IMR-90 (cell line): ENCODE data around the gene WNK4. TPM values are rescaled to one million over a fixed set of nuclear protein-coding genes. Genes with fewer than 3 reads are reported as not detected.
A peak's percentile ranks its signal among the peaks of the same experiment; 100 is the strongest.

Experiments
- ATAC-seq: fragments of 200-7000 bp; cut with Tn5 transposase; 2 replicates; pipeline ENCODE4 v1.9.1; 2020; ENCODE audit warnings: low read depth, mild to moderate bottlenecking, moderate library complexity
- BruUV-seq: library from RNA; stranded (reverse); fragments of 400-500 nt; replicated peaks from 2 replicates; lab custom pipeline; 2021; lab: Mats Ljungman, UMichigan
- CTCF ChIA-PET: fragments of 300-600 bp; formaldehyde crosslinking; extraction: SDS; loops from one replicate; lab custom pipeline; 2021; ENCODE audit warnings: antibody characterized with exemption; lab: Yijun Ruan, JAX
- POLR2A ChIA-PET: fragments of 300-600 bp; sonication (Branson Sonifier 250); formaldehyde crosslinking; loops from one replicate; lab custom pipeline; 2022; ENCODE audit warnings: antibody characterized with exemption; ENCODE audit not compliant: unreplicated experiment; lab: Charles Lee
- DNase-seq: peaks from one replicate; pipeline ENCODE4 v3.0.0; 2013
- H2AFZ ChIP-seq: replicated peaks from 2 replicates; pipeline ENCODE3; 2013; ENCODE audit warnings: low read length, mild to moderate bottlenecking; ENCODE audit not compliant: poor library complexity
- H2AK5ac ChIP-seq: 2 replicates; pipeline ENCODE4 v1.6.1; 2013; ENCODE audit warnings: low read depth, low read length, inconsistent platforms
- H2AK9ac ChIP-seq: replicated peaks from 2 replicates; pipeline ENCODE3; 2013; ENCODE audit warnings: mild to moderate bottlenecking, low read depth, low read length, moderate library complexity; ENCODE audit not compliant: poor library complexity
- H2BK120ac ChIP-seq: 2 replicates; pipeline ENCODE4 v1.6.1; 2013; ENCODE audit warnings: low read depth, low read length, inconsistent platforms
- H2BK15ac ChIP-seq: 3 replicates; pipeline ENCODE4 v1.6.1; 2013; ENCODE audit warnings: low read depth, low read length, inconsistent platforms
- H2BK20ac ChIP-seq: 2 replicates; pipeline ENCODE4 v1.6.1; 2013; ENCODE audit warnings: low read depth, mild to moderate bottlenecking, inconsistent platforms, low read length, moderate library complexity
- H2BK5ac ChIP-seq: 2 replicates; pipeline ENCODE4 v1.6.1; 2013; ENCODE audit warnings: mild to moderate bottlenecking, low read depth, low read length, inconsistent platforms; ENCODE audit not compliant: poor library complexity, severe bottlenecking
- H3K14ac ChIP-seq: replicated peaks from 2 replicates; pipeline ENCODE4 v1.6.1; 2013; ENCODE audit warnings: low read depth, low read length, inconsistent platforms
- H3K18ac ChIP-seq: 2 replicates; pipeline ENCODE4 v1.6.1; 2013; ENCODE audit warnings: low read depth, low read length, control low read depth
- H3K23ac ChIP-seq: 2 replicates; pipeline ENCODE4 v1.6.1; 2013; ENCODE audit warnings: low read depth, low read length, inconsistent platforms
- H3K27ac ChIP-seq: 2 replicates; pipeline ENCODE4 v1.5.1; 2013; ENCODE audit warnings: mild to moderate bottlenecking, control low read depth, low read length; ENCODE audit not compliant: insufficient read depth
- H3K27me3 ChIP-seq: 2 replicates; pipeline ENCODE4 v1.6.1; 2013; ENCODE audit warnings: low read length; ENCODE audit not compliant: control insufficient read depth, insufficient read depth
- H3K36me3 ChIP-seq: 2 replicates; pipeline ENCODE4 v1.6.1; 2013; ENCODE audit warnings: low read length, mixed read lengths; ENCODE audit not compliant: control insufficient read depth, insufficient read depth
- H3K4ac ChIP-seq: 2 replicates; pipeline ENCODE4 v1.6.1; 2013; ENCODE audit warnings: low read depth, low read length, inconsistent platforms
- H3K4me1 ChIP-seq: 2 replicates; pipeline ENCODE4 v1.6.1; 2013; ENCODE audit warnings: low read length, mixed read lengths; ENCODE audit not compliant: control insufficient read depth, insufficient read depth
- H3K4me2 ChIP-seq: 2 replicates; pipeline ENCODE4 v1.6.1; 2013; ENCODE audit warnings: low read depth, mild to moderate bottlenecking, control low read depth, low read length, moderate library complexity
- H3K4me3 ChIP-seq: 2 replicates; pipeline ENCODE4 v1.5.1; 2013; ENCODE audit warnings: low read depth, mild to moderate bottlenecking, control low read depth, low read length, moderate library complexity; ENCODE audit not compliant: insufficient read depth
- H3K56ac ChIP-seq: 2 replicates; pipeline ENCODE4 v1.6.1; 2013; ENCODE audit warnings: low read length, inconsistent platforms; ENCODE audit not compliant: insufficient read depth; ENCODE audit errors: extremely low read depth
- H3K79me1 ChIP-seq, 2 experiments: 2 replicates each; pipeline ENCODE4 v1.6.1; 2013; ENCODE audit warnings: low read length in 2 of 2, inconsistent platforms in 1 of 2, low read depth in 1 of 2
- H3K9ac ChIP-seq: 2 replicates; pipeline ENCODE4 v1.6.1; 2013; ENCODE audit warnings: low read depth, low read length, control low read depth
- H3K9me1 ChIP-seq: 2 replicates; pipeline ENCODE4 v1.6.1; 2013; ENCODE audit warnings: low read length, inconsistent platforms; ENCODE audit not compliant: insufficient read depth
- H3K9me3 ChIP-seq: 2 replicates; pipeline ENCODE4 v1.6.1; 2013; ENCODE audit warnings: low read length; ENCODE audit not compliant: control insufficient read depth, insufficient read depth
- H4K20me1 ChIP-seq: 2 replicates; pipeline ENCODE4 v1.6.1; 2013; ENCODE audit warnings: low read length, inconsistent platforms; ENCODE audit not compliant: insufficient read depth
- H4K5ac ChIP-seq: 2 replicates; pipeline ENCODE4 v1.6.1; 2013; ENCODE audit warnings: mild to moderate bottlenecking, low read depth, low read length, control low read depth
- H4K8ac ChIP-seq, 2 experiments: 2 replicates each; pipeline ENCODE4 v1.6.1; 2013; ENCODE audit warnings: low read depth in 2 of 2, low read length in 2 of 2, control low read depth in 1 of 2, inconsistent platforms in 1 of 2
- H4K91ac ChIP-seq: 2 replicates; pipeline ENCODE4 v1.6.1; 2013; ENCODE audit warnings: low read depth, low read length, inconsistent platforms; ENCODE audit not compliant: insufficient read depth
- CHD1 ChIP-seq: IDR thresholded peaks from 2 replicates; pipeline ENCODE4 v1.6.1; 2012; ENCODE audit warnings: low read depth, low read length, improper control_type of control experiment
- MAFK ChIP-seq: IDR thresholded peaks from 2 replicates; pipeline ENCODE4 v1.6.1; 2012; ENCODE audit warnings: low read depth, low read length, improper control_type of control experiment
- MAZ ChIP-seq: IDR thresholded peaks from 2 replicates; pipeline ENCODE4 v1.6.1; 2012; ENCODE audit warnings: low read depth, mild to moderate bottlenecking, low read length, improper control_type of control experiment, moderate library complexity, borderline replicate concordance
- MXI1 ChIP-seq: IDR thresholded peaks from 2 replicates; pipeline ENCODE4 v1.6.1; 2012; ENCODE audit warnings: low read depth, mild to moderate bottlenecking, low read length, moderate library complexity, borderline replicate concordance
- RAD21 ChIP-seq: IDR thresholded peaks from 2 replicates; pipeline ENCODE4 v1.6.1; 2012; ENCODE audit warnings: low read length, improper control_type of control experiment
- RCOR1 ChIP-seq: IDR thresholded peaks from 2 replicates; pipeline ENCODE4 v1.6.1; 2012; ENCODE audit warnings: mild to moderate bottlenecking, low read length, improper control_type of control experiment; ENCODE audit not compliant: insufficient replicate concordance
- RFX5 ChIP-seq: IDR thresholded peaks from 2 replicates; pipeline ENCODE4 v1.8.0; 2012; ENCODE audit warnings: low read depth, mild to moderate bottlenecking, low read length, moderate library complexity
- SMC3 ChIP-seq: fragments of 150-350 bp; IDR thresholded peaks from 2 replicates; pipeline ENCODE4 v1.6.1; 2016; ENCODE audit warnings: low read depth, mild to moderate bottlenecking, antibody characterized with exemption, low read length, moderate library complexity
- USF2 ChIP-seq: fragments of 150-350 bp; IDR thresholded peaks from 2 replicates; pipeline ENCODE4 v1.6.1; 2017; ENCODE audit warnings: mild to moderate bottlenecking, antibody characterized with exemption, low read length, low read depth
- WGBS, 2 experiments: methylation state at CpG; one replicate each; pipeline versions ENCODE4 v1.1.5 to v1.1.7; 2013; ENCODE audit warnings: missing lambda C conversion rate in 2 of 2; ENCODE audit not compliant: insufficient read length in 1 of 2; ENCODE audit errors: extremely low coverage in 2 of 2; 5-methylcytosine and 5-hydroxymethylcytosine counted together
- dilution Hi-C: fragments of 300-500 bp; cut with HindIII; formaldehyde crosslinking; loops from one replicate; pipeline ENCODE4 v1.14.3; 2018; ENCODE audit warnings: low sequenced_read_pairs; ENCODE audit not compliant: unreplicated experiment
- in situ Hi-C: fragments of 300-500 bp; cut with MboI; formaldehyde crosslinking; loops from 3 replicates; pipeline ENCODE4 v1.14.3; 2019; ENCODE audit warnings: low sequenced_read_pairs, inconsistent platforms, mixed read lengths
- intact Hi-C: fragments of 100-400 bp; cut with micrococcal nuclease; formaldehyde crosslinking; loops from 2 replicates; pipeline ENCODE4 v1.10.0; 2022
- polyA plus RNA-seq, 3 experiments: library from polyadenylated mRNA; depleted of rRNA; stranded (reverse); fragments of >200 nt; gene quantifications; 2 replicates each; pipeline ENCODE4 v1.2.3, GENCODE V29; 2012; ENCODE audit warnings: low replicate concordance in 1 of 3
- total RNA-seq: library from RNA; depleted of rRNA; stranded (reverse); fragments of >200 nt; gene quantifications from 2 replicates; pipeline ENCODE4 v1.2.3, GENCODE V29; 2012
- TF ChIP-seq, protein P1 (sequence below): fragments of 150-350 bp; IDR thresholded peaks from 2 replicates; pipeline ENCODE4 v1.6.1; 2016; ENCODE audit warnings: low read depth, mild to moderate bottlenecking, low read length, moderate library complexity, borderline replicate concordance
- TF ChIP-seq, protein P2 (sequence below): conservative IDR thresholded peaks from 2 replicates; pipeline ENCODE4 v1.5.1; 2012; ENCODE audit warnings: mild to moderate bottlenecking, low read depth, low read length, improper control_type of control experiment

The WNK4 gene
- total and polyA plus RNA-seq, 2 of the 4 experiments (the other 2 are of a cell fraction) = 1.3 to 15.1 TPM

GRCh38 chr17:42798383-42799380 is 18.3 kb downstream of the WNK4 start, which contains the start of the genes CNTD1 and COA3:
Gene CNTD1, plus strand, starts transcription at chr17:42798861. Its CDS starts 207 bp downstream, at chr17:42799068.
Gene COA3, minus strand, starts transcription at chr17:42798704. Its CDS starts 23 bp downstream, at chr17:42798681.
- Histone ChIP-seq H3K9me1 (peaks cover 19% of the 10 kb centered on the region), H3K4me3 (peak within 1 kb of the TSS; percentile 64), H4K5ac (peak within 1 kb of the TSS; percentile 79), H4K8ac (peak within 1 kb of the TSS; percentile 45 to 98), H3K27ac (peak within 1 kb of the TSS; percentile 85), H2BK20ac (0 out of 2 replicates have a peak within 1 kb of the TSS, but pooled peaks have one; percentile 29), H3K9ac (peak within 1 kb of the TSS; percentile 93), H2AK5ac (peak within 1 kb of the TSS; percentile 74; the same call in 1 of the 2 replicates), H3K79me1 (peaks cover 20 to 39% of the 10 kb centered on the region in 2 experiments), H2BK15ac (peak within 1 kb of the TSS; percentile 58; the same call in 1 of the 3 replicates), H3K23ac (peak within 1 kb of the TSS; percentile 78), H4K91ac (peak within 1 kb of the TSS; percentile 88), H3K27me3 (no peaks in the 10 kb centered on the region), H3K18ac (peak within 1 kb of the TSS; percentile 33), H2AK9ac (peak within 1 kb of the TSS; percentile 96), H2AFZ (peak within 1 kb of the TSS; percentile 97), H3K56ac (peak within 1 kb of the TSS; percentile 89), H3K14ac (peak within 1 kb of the TSS; percentile 98), H4K20me1 (no peaks in the 10 kb centered on the region), H3K4me2 (peak within 1 kb of the TSS; percentile 98), H2BK5ac (peak within 1 kb of the TSS; percentile 79), H2BK120ac (peak within 1 kb of the TSS; percentile 82), H3K4ac (peak within 1 kb of the TSS; percentile 96), H3K4me1 (peaks cover 10% of the 10 kb centered on the region), H3K9me3 (no peaks in the 10 kb centered on the region), H3K36me3 (peaks cover 4% of the 10 kb centered on the region; the same call in 1 of the 2 replicates)
- POLR2A ChIA-PET = no interaction called here
- dilution Hi-C loops = no loop called here
- in situ Hi-C loops = no loop called here
- TF ChIP-seq MAZ = peak; percentile 18; the same call in 1 of the 2 replicates
- no peak for TF ChIP-seq RCOR1
- TF ChIP-seq MXI1 = peak; percentile 85
- TF ChIP-seq MAFK = no peak
- TF ChIP-seq RFX5 = no peak
- TF ChIP-seq USF2 = no peak
- TF ChIP-seq, protein P1, sequence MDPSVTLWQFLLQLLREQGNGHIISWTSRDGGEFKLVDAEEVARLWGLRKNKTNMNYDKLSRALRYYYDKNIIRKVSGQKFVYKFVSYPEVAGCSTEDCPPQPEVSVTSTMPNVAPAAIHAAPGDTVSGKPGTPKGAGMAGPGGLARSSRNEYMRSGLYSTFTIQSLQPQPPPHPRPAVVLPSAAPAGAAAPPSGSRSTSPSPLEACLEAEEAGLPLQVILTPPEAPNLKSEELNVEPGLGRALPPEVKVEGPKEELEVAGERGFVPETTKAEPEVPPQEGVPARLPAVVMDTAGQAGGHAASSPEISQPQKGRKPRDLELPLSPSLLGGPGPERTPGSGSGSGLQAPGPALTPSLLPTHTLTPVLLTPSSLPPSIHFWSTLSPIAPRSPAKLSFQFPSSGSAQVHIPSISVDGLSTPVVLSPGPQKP = no peak
- TF ChIP-seq, protein P2, sequence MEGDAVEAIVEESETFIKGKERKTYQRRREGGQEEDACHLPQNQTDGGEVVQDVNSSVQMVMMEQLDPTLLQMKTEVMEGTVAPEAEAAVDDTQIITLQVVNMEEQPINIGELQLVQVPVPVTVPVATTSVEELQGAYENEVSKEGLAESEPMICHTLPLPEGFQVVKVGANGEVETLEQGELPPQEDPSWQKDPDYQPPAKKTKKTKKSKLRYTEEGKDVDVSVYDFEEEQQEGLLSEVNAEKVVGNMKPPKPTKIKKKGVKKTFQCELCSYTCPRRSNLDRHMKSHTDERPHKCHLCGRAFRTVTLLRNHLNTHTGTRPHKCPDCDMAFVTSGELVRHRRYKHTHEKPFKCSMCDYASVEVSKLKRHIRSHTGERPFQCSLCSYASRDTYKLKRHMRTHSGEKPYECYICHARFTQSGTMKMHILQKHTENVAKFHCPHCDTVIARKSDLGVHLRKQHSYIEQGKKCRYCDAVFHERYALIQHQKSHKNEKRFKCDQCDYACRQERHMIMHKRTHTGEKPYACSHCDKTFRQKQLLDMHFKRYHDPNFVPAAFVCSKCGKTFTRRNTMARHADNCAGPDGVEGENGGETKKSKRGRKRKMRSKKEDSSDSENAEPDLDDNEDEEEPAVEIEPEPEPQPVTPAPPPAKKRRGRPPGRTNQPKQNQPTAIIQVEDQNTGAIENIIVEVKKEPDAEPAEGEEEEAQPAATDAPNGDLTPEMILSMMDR = peak; percentile 16; the same call in 1 of the 2 replicates
- TF ChIP-seq SMC3 = no peak
- TF ChIP-seq CHD1 = no peak
- no peak for TF ChIP-seq RAD21
- CTCF ChIA-PET = no interaction called here
- intact Hi-C loops = no loop called here
- 13% methylated on average over 42 of the region's 66 CpGs; no CpG with 5 or more reads in 1 of the 2 experiments for WGBS, 2 experiments
- peak; percentile 80 for DNase-seq
- peak; percentile 99 for ATAC-seq
- BruUV-seq = no TSS peak
